Stimulated activated CD8-positive, alpha-beta memory T cell treated with anti-CD3 and anti-CD28 coated beads, Interleukin-4, amount 100 ng/mL, for 48 hours (primary cell): ENCODE data around the gene PDE6A.
A peak's percentile ranks its signal among the peaks of the same experiment; 100 is the strongest.

Source experiments
- DNase-seq: peaks from one replicate; pipeline ENCODE4 v3.0.0-alpha.2; 2020

The PDE6A gene

DNA sequence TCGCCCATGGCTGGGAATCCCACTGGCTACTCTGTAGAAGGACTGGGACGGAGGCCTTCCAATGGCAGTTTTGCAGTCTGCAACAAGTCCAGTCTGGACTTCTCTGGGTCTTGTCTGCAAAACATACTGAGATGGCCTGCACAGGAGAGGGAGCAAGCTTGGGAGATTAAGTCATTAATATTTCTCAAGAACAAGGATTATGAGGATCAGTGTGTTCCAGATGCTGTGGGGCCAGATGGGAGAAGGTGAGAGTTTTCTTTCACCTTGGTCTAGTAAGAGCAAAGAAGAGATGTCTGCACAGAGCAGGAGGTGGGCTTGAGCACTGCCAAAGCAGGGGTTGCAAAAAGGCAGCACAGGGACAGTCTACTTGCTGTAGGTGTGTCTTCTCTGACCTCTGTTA, at the start of gene PDE6A:
PDE6A (minus strand) TSS at position 128 of the 400 bp plus-strand sequence; CDS start at position 8, 120 bp downstream.
- no peak for DNase-seq

DNA sequence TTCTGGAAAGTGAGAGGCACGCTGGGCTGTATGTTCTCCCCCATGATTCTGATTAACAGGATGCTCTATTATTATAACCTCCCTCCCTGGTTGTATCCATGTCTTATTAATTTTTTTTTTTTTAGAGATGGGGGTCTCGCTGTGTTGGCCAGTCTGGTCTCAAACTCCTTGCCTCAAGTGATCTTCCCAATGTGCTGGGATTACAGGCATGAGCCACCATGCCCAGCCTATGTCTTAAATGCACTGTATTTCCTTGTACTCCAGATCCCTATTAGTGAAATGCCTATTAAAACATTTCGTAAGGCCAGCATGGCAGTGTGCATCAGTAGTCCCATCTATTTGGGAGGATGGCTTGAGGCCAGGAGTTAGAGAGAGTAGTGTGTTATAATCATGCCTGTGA, 48.9 kb upstream of the PDE6A start:
- DNase-seq = no peak

DNA sequence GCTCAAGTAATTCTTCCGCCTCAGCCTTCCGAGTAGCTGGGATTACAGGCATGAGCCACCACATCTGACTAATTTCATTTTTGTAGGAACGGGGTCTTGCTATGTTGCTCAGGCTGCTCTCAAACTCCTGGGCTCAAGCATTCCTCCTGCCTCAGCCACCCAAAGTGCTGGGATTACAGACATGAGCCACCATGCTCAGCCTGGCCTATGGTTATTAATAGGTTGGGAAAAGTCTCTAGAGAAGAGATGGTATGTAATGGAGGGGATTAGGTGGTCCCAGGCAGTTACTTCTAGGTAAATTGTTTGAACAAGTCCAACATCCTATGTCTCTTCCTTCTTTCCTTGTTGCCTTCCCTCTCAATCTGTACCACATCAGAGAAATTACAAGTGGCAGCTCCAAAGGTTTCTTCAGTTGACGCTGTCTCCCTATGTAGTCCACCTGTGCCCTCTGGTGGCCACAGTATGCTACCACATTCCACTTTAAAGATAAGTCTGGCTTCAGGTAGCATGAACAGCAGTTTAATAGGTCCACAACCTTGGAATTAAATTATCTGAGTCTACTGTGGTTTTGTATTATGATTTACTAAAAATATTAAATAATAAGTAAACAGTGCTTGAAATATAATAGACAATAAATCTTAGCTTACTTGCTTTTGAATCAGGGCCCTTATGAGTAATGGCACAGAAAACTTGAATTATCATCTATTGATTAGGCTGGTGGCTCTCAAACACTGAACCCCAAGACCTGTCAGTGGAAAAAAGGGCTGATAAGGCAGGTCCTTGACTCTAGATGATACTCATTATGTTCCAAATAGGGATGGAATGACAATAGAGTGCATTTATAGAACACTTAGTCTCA, 46.2 kb upstream of the PDE6A start:
- DNase-seq = peak; percentile 74

DNA sequence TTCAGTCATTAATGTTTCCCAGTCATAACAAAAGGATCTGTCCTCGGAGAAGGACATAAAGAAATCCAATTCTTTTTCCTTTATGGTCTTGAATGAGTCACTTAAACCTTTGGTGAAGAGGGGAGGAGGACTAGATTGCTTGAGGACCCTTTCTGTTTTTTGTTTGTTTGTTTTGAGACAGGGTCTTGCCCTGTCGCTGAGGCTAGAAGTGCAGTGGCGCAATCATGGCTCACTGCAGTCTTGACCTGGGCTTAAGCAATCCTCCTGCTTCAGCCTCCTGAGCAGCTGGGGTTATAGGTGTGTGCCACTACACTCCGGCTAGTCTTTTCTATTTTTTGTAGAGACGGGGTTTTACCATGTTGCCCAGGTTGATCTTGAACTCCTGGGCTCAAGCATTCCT, 43.5 kb upstream of the PDE6A start:
- DNase-seq = no peak

DNA sequence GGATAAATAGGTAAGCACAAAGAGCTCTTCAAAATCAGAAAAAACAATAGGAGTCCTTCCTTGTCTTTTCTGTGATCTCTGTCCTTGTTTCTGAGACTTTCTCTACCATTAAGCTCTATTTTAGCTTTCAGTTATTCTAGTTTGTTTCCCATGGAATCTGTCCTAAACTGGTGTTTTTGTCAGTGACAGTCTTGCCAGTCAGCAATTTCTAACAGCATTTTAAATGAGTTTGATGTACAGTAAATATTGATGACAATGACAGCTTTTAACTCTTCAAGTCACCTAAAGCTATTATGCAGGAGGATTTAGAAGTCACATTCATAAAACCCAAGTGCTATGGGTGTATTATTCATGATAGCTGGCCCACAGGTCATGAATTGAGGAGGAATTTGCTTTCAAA, 37.9 kb upstream of the PDE6A start:
- DNase-seq = no peak

DNA sequence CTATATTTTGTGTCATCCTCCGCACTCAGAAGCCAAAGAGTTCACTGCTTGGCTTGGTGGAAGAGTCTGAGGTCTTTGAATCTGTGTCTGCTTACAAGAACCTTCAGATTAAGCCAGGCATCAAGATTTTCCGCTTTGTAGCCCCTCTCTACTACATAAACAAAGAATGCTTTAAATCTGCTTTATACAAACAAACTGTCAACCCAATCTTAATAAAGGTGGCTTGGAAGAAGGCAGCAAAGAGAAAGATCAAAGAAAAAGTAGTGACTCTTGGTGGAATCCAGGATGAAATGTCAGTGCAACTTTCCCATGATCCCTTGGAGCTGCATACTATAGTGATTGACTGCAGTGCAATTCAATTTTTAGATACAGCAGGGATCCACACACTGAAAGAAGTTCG, 36.6 kb upstream of the PDE6A start:
- DNase-seq = no peak

DNA sequence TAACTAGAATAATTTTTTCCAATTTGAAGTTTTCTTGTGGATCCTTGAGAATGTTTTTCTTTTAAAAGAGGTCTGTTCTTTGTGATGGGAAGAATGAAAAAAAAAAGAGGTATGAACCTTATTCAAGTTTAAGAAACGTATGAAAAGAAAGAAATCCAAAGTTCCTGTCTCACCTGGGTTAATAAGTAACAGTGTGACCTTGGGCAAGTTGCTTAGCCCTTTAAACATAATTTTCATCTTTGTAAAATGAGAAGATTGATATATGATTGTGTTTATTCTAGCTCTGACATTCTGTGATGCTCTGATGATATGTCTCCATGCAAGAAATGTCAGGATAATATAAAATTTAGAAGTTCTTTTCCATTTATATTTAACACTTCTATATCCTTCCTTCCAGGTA, 35.3 kb upstream of the PDE6A start:
- DNase-seq = no peak

DNA sequence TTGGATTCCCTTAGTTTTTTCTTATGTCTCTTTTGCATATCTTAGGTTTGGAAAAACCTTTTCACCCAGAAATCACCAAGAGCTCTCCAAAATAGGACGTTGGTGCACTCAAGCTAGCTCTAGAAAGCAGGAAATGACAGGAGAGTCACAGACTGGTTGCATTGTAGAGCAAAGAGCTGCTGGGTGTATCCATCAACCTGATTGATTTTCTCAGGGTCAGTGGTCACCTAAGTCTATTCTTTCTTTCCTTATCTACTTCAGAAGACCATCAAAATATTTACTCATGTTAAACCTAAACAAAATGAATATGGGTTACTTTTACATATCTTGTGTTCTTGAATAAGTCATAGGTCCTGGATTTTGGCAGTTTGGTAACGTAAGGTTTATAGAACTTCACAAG, 30.8 kb upstream of the PDE6A start:
- no peak for DNase-seq

DNA sequence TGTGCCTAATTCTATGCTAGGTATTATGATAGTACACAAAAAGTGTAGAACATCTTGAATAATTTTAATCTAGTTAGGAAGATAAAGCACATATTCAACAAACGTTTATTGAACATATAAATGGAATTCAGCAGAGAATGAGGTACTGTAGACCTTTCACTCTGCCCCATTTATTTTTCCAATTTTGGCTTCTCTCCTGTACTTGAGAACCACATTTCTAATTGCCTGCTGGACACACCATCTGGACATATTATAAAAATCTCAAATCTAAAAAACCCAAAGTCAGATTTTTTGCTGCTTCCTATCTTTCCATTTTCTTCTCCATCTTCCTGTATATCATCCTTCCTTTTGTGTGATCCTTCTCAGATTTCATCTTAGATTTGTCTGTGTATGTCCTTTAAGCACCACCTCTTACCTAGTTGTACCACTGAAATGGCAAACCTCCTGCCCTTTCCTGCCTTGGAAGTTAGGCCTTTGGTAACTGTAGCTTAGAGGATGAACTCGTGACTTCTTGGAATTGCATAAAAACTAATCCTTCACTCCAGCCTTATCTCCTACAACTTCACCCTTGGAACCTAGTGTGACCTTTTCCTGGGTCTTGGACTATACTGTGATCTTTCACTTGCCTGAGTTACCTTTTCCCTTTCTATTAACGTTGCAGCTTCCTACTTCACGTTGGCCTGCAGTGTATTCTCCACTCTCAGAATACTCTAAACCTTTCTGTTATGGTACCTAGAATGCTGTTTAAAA, 24.8 kb upstream of the PDE6A start:
- no peak for DNase-seq

DNA sequence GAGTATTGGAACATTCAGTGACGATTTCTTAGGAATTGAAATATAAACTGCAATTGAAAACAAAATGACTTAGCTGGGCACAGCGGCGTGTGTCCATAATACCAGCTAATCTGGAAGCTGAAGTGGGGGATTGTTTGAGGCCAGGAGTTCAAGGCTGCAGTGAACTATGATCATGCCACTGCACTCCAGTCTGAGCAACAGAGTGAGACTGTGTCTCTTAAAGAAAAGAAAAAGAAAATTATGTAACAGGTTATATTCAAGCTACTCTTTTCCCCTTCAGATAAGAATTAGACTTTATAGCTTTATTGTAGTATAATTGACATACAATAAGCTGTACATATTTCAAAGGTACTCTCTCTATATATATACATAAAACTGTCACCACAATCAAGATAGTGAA, 22.4 kb upstream of the PDE6A start:
- DNase-seq = no peak

DNA sequence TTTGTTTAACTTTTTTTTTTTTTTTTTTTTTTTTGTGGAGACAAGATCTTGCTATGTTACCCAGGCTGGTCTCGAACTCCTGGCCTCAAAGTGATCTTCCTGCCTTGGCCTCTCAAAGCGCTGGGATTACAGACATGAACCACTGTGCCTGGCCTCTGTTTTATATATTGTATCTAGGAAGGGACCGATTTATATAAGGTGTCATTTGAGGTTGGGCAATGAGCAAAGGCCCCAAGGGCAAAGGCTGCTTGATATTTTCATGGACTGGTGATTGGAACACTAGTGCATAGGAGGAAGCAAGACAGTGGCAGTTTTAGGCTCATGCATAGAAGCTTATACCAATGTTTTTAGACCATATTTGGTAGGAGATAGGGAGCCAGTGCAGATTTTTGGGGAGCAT, 19.1 kb upstream of the PDE6A start:
- DNase-seq = no peak

DNA sequence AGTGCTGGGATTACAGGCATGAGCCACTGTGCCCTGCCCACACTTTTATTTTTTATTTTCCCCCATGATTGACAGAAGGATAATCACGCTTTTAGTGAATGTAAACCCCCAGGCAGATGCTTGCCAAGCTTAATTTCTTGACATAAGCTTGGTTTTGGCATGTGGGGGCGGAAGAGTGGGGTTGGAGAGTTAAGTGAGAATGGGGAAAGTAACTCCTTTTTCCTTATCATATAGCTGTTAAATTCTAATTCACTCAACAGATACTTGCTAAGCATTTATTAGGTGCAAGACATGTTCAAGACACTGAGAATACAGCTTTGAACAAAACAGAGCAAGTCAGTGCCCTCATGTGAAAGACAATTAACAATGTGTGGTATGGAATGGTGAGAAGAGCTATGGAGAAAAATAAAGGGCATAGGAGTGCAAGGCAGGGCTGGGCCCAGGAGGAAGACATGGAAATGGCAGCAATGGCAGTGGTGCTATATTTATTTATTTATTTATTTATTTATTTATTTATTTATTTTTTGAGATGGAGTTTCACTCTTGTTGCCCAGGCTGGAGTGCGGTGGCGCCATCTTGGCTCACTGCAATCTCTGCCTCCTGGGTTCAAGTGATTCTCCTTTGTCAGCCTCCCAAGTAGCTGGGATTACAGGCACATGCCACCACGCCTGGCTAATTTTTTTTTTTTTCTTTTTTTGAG, 18.2 kb upstream of the PDE6A start:
- DNase-seq = no peak

DNA sequence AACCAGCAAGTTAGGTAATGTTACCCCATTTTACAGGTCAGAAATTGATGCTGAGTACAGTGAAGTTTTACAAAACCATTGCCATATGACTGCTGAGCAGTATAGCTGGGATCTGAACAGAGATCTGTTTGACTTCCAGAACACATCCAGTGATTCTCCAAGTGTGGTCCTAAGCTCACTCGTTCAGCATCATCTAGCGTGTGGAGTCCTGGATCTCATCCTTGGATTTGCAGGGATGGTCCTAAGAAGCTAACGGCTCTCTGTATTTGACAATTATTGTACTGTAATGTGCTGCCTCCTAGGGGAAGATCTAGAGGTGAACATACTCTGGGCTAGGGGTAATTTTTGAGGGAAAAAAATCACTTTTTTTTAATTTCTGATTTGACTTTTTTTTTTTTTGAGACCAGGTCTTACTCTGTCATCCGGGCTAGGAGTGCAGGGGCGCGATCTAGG, 17.4 kb upstream of the PDE6A start:
- DNase-seq = no peak

DNA sequence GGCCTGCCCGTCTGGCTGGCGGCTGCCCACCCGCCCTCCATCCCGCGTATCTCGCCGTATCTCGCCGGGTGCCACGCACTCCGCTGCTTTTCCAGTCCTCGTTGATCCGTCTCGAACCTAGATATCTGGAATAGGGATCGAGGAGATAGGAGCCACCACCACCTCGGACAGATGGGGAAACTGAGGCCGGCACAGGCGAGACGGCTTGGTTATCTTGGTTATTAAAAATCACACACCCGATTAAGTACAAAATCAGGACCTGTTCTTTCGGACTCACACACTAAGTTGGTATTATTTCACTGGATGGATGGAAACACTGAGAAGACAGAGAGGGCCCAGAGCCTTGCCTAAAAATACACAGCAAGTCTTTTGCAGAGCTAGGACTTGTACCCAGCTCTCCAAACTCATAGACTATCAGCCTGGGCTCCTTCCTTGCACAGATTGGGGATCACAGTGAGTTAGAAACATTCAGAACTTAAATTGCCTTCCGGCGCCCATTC, 16.6 kb upstream of the PDE6A start:
- no peak for DNase-seq

DNA sequence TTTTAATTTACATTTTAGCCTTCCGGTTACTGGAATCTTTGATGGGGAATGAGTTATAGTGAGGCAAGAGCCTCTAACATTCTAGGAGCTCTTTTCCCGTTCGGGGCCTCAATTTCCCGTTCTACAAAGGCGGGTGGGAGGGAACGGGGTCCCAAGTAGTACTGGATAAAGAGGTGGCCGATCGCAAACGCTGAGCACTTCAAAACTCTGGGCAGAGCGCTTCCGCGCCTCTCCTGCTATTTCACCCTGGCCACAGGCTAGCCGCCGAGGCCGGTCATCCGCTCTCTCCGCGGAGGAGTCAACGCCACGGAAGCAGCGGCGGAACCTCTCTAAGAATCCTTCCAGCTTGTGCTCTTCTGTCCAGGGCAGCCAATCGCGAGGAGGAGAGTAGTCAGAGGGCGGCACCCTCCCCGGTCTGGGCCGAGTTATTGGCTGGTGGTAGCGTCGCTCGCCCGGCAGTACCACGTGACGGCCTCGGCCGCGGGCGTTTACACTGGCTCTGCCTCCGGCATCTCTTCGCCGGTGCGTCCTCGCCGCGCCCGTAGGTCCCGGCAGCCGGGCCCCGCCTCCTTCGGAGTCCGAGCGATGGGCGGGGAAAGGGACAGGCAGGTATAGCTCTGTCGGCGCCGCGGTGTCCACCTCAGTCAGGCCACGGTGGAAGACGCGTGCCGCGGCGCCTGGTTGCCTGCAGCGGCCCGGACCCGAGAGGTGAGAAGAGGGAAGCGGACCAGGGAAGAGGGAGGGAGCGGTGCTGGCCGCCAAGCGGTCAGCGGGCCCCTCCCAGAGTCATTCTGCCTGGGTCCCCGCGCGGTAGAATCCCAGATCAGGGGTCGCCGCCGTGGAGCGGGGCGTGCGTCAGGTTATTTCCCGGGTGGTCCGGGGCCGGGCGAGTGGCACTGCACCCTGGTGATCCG, 15.9 kb upstream of the PDE6A start, which contains the start of gene SLC26A2:
SLC26A2 (plus strand) TSS at position 487 of the 914 bp plus-strand sequence. CDS start 16,895 bp downstream, outside the sequence.
- DNase-seq = peak; percentile 95

DNA sequence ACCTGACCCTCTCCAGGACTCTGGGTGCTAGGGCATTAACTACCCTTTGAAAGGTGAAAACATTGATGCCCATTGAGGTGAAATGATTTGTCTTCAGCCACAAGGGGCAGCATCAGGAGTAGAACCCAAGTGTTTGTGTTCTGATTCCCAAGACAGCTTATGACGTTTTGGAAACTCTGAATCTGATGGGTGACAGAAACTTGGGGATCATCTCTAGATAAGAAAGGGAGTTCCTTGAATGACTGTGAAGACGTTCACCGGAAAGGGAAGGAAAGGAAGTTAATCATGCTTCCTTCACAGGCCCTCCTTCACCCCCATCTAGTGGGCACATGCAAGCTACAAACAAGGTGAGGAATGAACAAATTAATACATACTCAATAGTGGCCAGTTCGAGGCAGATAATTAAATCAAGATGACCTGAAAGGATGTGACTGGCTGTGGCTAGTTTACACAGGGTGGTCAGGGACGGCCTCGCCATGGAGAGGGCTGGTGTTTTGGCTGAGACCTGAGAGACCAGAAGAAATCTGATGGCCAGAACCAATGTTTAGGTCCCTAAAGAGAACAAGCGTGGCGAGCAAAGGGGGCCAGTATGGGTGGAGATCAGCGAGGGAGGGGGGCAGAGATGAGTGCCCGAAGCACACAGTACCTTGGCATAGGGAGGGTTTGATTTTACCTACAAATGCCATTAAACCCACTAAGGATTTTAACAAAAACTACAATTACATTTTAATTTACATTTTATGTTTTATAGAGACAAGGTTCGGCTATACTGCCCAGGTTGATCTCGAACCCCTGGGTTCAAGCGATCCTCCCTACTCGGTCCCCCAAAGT, 15.0 kb upstream of the PDE6A start:
- DNase-seq = peak; percentile 59

DNA sequence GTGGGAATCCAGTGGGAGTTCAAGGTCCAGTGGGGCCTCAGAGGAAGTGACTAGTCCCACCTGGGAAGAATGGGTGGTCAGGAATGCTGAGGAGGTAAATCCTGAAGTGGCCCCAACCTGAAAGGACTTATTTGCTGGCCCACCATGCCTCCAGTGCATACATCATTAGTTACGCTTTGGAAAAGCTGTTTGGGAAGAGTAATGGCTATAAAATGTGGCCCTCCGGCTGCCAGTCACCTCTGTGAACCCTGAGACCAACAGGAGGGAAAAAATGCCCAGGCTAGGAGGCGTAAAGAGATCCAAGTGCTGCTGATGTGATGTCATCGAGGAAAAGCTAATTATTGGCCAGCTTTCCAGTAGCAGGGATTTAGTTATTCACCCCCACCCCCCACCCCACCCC, 13.3 kb upstream of the PDE6A start:
- DNase-seq = no peak

DNA sequence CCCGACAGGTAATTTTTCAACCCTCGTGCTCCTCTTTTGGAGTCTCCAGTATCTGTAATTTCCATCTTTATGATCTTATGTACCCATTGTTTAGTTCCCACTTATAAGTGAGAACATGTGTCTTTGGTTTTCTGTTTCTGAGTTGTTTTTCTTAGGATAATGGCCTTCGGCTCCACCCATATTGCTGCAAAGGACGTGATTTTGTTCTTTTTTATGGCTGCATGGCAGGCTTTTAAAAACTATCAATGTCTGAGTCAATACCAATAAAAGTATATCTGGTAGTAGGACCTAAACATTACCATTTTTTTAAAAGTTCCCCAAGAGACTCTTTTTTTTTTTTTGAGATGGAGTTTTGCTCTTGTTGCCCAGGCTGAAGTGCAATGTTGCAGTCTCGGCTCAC, 12.1 kb upstream of the PDE6A start:
- DNase-seq = no peak

DNA sequence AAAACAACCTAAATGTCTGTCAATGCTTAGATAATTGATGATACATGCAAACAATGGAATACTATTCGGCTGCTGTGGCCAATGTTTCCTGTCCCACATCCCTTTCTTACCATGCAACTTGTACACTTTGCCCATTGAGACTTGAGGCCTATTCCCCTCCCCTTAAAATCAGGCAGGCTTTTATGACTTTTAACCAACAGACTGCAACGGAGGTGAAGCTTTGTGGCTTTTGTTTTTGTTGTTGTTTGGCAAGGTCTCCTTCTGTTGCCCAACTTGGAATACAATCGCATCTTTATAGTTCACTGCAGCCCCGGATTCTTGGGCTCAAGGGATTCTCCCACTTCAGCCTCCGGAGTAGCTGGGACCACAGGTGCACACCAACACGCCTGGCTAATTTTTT, 10.2 kb upstream of the PDE6A start:
- no peak for DNase-seq

DNA sequence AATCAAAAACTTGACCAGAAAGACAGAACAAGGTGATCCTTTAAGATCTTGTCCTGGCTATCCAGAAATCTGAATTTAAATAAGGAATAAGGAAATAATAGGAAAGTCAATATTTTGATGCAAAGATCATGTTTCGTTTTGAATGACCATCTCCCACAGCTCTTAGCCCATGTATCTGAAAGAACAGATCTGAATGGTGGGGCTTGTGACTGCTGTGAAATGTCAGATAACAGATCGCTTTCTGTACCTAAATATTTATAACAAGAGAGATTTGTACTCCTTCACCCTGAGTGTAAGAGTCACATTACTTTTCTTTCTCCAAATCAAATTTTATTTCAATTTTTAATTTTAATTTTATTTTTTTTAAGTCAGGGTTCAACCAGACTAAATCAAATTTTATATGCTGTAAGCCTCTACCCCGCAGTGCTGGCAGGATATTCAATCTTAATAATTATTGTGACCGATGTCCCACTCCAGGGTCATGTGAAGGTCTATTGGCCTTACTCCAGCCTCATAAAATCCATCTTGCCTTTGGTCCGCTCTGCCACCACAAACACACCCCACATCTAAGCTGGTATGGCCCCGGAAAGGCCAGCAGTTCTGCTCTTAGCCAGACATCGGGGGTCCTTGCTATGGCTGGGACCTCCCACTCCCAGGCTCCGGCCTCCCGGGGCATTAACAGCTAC, 9.0 kb upstream of the PDE6A start:
- DNase-seq = no peak
